ENCODE data around the gene SNX5. TPM values are rescaled to one million over a fixed set of nuclear protein-coding genes. Genes with fewer than 3 reads are reported as not detected.

SNX5 gene
- total and polyA plus RNA-seq, 2 of the 13 experiments (the other 11 are each of a cell fraction or from before 2014, with no cell fraction given) = 664 to 1,040 TPM

DNA sequence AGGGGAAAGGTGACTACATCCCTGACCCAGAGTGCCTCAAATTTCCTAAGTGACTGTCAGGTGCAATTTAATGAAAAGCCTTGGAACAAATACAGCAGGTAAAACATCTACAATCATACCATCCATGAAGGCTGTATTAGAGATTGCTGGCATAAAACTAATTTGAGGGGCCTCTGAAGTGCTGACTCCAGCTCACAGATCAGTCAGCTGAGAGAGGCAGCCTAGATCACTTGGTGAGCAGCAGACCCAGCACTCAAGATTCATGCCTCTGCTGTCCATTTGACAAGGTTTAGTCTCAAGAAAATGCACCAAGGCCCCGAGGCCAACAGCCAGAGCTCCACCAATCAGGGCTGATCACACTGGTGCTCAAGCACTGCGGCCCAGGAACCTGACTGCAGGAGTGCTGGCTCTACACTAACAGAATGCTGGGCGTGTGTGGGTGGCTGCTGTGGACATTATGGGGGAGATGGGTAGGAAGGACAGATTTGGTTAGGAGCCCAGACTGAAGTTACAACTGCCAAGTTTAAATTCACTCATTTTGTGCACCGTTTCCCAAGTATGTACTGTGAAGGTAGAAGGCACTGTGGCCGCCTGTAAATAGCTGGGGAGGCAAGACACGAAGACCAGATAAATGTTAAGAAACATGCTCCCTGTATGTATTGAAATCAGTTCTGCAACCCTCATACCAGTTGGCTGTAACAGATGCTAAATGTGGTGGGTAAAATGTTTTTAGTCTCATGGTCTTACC, 28.2 kb downstream of the SNX5 start (continued):
- TF ChIP-seq, protein P1, sequence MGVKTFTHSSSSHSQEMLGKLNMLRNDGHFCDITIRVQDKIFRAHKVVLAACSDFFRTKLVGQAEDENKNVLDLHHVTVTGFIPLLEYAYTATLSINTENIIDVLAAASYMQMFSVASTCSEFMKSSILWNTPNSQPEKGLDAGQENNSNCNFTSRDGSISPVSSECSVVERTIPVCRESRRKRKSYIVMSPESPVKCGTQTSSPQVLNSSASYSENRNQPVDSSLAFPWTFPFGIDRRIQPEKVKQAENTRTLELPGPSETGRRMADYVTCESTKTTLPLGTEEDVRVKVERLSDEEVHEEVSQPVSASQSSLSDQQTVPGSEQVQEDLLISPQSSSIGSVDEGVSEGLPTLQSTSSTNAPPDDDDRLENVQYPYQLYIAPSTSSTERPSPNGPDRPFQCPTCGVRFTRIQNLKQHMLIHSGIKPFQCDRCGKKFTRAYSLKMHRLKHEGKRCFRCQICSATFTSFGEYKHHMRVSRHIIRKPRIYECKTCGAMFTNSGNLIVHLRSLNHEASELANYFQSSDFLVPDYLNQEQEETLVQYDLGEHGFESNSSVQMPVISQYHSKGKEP (CRISPR knock-in tag; IDR thresholded peaks at IDR 0.05) = no peak
- TF ChIP-seq KDM2A (CRISPR knock-in tag; IDR thresholded peaks at IDR 0.05; ENCODE audit: borderline replicate concordance, low read depth) = peak; percentile 82; the same call in 1 of the 2 replicates
- TF ChIP-seq NR2C2 (CRISPR knock-in tag; IDR thresholded peaks at IDR 0.05; ENCODE audit: borderline replicate concordance) = no peak
- TF ChIP-seq CBFB (CRISPR knock-in tag; IDR thresholded peaks at IDR 0.05) = no peak
- TF ChIP-seq RFXANK (CRISPR knock-in tag; IDR thresholded peaks at IDR 0.05) = no peak
- no peak for TF ChIP-seq ZFP1 (CRISPR knock-in tag; IDR thresholded peaks at IDR 0.05)
- TF ChIP-seq SMYD3 (CRISPR knock-in tag; IDR thresholded peaks at IDR 0.05) = 0 out of 2 replicates have a peak, but pooled peaks have one; percentile 74
- 0 out of 2 replicates have a peak, but pooled peaks have one; percentile 25 for TF ChIP-seq ZNF343 (CRISPR knock-in tag; IDR thresholded peaks at IDR 0.05)
- peak; percentile 70; the same call in 1 of the 2 replicates for TF ChIP-seq ZNF841 (CRISPR knock-in tag; IDR thresholded peaks at IDR 0.05; ENCODE audit: borderline replicate concordance)
- peak; percentile 96 for TF ChIP-seq PAF1 (CRISPR knock-in tag; IDR thresholded peaks at IDR 0.05)
- TF ChIP-seq, protein P2, sequence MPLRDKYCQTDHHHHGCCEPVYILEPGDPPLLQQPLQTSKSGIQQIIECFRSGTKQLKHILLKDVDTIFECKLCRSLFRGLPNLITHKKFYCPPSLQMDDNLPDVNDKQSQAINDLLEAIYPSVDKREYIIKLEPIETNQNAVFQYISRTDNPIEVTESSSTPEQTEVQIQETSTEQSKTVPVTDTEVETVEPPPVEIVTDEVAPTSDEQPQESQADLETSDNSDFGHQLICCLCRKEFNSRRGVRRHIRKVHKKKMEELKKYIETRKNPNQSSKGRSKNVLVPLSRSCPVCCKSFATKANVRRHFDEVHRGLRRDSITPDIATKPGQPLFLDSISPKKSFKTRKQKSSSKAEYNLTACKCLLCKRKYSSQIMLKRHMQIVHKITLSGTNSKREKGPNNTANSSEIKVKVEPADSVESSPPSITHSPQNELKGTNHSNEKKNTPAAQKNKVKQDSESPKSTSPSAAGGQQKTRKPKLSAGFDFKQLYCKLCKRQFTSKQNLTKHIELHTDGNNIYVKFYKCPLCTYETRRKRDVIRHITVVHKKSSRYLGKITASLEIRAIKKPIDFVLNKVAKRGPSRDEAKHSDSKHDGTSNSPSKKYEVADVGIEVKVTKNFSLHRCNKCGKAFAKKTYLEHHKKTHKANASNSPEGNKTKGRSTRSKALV (CRISPR knock-in tag; IDR thresholded peaks at IDR 0.05) = 0 out of 2 replicates have a peak, but pooled peaks have one; percentile 35
- TF ChIP-seq, protein P3, sequence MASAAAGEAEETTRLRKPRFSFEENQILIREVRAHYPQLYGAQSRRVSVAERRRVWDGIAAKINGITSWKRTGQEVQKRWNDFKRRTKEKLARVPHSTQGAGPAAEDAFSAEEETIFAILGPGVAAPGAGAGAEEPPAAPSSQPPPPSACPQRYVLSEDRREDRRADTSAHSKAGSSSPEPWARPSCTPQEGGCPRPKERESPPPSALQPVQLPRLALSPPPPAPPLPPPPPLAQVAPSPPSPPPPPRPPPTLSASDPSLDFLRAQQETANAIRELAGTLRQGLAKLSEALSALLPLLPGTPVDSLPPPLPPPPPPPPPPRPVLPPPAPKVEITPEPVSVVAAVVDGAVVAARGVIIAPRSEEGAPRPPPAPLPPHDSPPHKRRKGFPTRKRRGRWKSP (CRISPR knock-in tag; IDR thresholded peaks at IDR 0.05) = 0 out of 2 replicates have a peak, but pooled peaks have one; percentile 10
- TF ChIP-seq, protein P4, sequence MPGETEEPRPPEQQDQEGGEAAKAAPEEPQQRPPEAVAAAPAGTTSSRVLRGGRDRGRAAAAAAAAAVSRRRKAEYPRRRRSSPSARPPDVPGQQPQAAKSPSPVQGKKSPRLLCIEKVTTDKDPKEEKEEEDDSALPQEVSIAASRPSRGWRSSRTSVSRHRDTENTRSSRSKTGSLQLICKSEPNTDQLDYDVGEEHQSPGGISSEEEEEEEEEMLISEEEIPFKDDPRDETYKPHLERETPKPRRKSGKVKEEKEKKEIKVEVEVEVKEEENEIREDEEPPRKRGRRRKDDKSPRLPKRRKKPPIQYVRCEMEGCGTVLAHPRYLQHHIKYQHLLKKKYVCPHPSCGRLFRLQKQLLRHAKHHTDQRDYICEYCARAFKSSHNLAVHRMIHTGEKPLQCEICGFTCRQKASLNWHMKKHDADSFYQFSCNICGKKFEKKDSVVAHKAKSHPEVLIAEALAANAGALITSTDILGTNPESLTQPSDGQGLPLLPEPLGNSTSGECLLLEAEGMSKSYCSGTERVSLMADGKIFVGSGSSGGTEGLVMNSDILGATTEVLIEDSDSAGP (CRISPR knock-in tag; IDR thresholded peaks at IDR 0.05; ENCODE audit: borderline replicate concordance) = peak; percentile 4; the same call in 1 of the 2 replicates
- TF ChIP-seq, protein P5, sequence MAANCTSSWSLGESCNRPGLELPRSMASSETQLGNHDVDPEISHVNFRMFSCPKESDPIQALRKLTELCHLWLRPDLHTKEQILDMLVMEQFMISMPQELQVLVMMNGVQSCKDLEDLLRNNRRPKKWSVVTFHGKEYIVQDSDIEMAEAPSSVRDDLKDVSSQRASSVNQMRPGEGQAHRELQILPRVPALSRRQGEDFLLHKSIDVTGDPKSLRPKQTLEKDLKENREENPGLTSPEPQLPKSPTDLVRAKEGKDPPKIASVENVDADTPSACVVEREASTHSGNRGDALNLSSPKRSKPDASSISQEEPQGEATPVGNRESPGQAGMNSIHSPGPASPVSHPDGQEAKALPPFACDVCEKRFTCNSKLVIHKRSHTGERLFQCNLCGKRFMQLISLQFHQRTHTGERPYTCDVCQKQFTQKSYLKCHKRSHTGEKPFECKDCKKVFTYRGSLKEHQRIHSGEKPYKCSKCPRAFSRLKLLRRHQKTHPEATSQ (CRISPR knock-in tag; IDR thresholded peaks at IDR 0.05; ENCODE audit: borderline replicate concordance) = peak; percentile 89; the same call in 1 of the 2 replicates
- TF ChIP-seq MIER3 (CRISPR knock-in tag; IDR thresholded peaks at IDR 0.05; ENCODE audit: borderline replicate concordance) = no peak
- TF ChIP-seq TBX2 (CRISPR knock-in tag; IDR thresholded peaks at IDR 0.05; ENCODE audit: borderline replicate concordance) = no peak
- no peak for TF ChIP-seq ZNF430 (CRISPR knock-in tag; IDR thresholded peaks at IDR 0.05)
- TF ChIP-seq FOXK2 (IDR thresholded peaks at IDR 0.05) = no peak
- no peak for TF ChIP-seq NR3C1 (CRISPR knock-in tag; IDR thresholded peaks at IDR 0.05)
- 0 out of 2 replicates have a peak, but pooled peaks have one; percentile 81 for TF ChIP-seq NFATC3 (CRISPR knock-in tag; IDR thresholded peaks at IDR 0.05)
